GM12872 (cell line): Measurements from ENCODE around the gene ASPSCR1.

ENCODE experiments used
- TF ChIP-seq, protein P1 (sequence below): IDR thresholded peaks from 3 replicates; pipeline ENCODE4 v1.5.1; 2011; ENCODE audit warnings: low read depth, mild to moderate bottlenecking, low read length, moderate library complexity; ENCODE audit not compliant: insufficient read depth

ASPSCR1 gene

DNA sequence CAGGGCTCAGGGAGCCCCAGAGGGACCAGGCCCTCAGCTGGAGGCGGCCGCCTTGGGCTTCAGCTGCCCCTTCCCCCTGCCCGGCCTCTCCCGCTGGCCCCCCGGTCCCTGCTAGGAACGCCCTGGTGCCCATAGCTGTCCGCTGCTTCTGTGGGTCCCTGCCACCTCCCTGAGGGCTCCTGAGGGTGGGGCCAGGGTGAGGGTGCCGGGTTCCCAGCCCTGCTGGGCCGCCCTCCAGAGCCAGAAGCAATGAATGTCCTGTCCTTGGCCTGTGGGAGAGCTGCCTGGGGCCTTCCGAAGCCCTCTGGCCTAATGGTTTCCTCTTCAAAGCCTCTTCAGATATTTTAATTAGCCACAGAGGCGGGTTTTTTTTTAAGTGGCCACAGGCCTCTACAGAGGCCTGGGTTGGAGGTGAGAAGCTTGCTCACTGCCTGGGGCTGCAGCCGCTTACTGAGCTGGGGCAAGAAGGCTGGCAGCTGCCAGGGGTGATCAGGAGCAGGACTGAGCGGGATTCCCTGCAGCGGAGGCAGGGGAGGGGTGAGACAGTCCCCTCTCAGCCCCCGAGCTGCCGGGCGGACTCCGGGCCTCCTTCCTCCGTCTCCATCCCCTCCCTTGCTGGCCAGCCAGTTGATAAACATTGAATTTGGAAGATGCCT is 35.3 kb downstream of the ASPSCR1 start:
- TF ChIP-seq, protein P1, sequence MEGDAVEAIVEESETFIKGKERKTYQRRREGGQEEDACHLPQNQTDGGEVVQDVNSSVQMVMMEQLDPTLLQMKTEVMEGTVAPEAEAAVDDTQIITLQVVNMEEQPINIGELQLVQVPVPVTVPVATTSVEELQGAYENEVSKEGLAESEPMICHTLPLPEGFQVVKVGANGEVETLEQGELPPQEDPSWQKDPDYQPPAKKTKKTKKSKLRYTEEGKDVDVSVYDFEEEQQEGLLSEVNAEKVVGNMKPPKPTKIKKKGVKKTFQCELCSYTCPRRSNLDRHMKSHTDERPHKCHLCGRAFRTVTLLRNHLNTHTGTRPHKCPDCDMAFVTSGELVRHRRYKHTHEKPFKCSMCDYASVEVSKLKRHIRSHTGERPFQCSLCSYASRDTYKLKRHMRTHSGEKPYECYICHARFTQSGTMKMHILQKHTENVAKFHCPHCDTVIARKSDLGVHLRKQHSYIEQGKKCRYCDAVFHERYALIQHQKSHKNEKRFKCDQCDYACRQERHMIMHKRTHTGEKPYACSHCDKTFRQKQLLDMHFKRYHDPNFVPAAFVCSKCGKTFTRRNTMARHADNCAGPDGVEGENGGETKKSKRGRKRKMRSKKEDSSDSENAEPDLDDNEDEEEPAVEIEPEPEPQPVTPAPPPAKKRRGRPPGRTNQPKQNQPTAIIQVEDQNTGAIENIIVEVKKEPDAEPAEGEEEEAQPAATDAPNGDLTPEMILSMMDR, result no peak

DNA sequence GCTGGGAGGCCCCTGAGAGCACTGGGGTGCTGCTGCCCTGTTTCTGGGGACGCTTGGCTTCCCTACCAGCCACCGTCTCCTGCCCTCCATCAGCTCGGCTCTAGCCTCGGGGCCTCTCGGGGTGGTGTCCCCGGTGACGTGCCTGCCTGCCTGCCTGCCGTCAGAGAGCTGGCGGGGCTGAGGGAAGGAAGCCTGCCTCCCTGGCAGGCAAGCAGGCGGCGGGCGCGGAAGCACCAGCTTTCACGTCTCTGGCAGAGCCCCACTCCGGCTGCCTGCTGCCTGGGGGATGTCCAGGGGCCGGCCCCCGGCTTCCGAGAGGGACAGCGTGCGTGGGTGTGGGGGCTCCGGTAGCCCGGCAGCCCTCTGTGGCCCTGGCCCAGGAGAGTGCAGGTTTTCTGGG is 35.9 kb downstream of the ASPSCR1 start:
- TF ChIP-seq, protein P1, result no peak

DNA sequence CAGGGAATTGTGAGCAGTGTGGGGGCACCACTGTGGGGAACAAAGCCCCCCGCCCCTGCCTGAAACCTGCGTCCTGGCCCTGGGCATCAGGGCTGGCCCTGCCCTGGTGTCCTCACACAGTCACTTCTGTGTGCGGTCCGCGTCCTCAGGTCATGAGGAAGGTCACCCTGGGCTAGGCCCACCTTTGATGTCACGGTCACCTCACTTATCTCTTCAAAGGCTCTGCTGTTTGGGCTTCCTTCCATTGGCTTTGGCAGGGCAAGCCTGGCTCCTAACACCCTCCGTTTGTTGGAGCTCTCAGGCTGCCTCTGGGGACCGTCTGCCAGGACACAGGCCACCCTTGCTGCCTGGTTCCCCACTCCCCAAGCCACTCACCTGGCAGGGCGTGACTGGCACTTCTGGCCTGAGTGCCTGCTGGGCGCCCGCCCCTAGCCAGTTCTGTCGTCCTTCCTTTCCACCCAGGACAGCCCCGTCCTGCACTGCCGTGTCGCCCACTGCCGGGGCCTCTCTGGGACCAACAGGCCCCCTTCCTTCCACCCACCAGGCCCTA is 36.4 kb downstream of the ASPSCR1 start:
- TF ChIP-seq, protein P1, result no peak

DNA sequence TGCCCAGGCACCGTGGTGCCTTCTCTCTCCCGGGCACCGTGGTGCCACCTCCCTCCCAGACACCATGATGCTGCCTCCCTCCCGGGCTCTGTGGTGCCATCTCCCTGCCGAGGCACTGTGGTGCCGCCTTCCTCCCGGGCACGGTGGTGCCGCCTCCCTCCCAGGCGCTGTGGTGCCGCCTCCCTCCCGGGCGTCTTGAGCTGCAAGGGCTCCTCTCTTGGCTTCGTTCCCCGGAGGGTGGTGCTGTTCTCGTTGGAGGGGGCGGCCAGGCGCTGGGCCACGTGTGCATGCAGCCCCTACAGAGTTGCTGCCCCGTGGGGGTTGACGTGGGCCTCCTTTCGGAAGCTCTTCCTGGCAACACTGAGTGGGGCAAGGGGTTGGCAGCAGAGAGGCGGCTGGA is 37.0 kb downstream of the ASPSCR1 start:
- TF ChIP-seq, protein P1, result no peak

DNA sequence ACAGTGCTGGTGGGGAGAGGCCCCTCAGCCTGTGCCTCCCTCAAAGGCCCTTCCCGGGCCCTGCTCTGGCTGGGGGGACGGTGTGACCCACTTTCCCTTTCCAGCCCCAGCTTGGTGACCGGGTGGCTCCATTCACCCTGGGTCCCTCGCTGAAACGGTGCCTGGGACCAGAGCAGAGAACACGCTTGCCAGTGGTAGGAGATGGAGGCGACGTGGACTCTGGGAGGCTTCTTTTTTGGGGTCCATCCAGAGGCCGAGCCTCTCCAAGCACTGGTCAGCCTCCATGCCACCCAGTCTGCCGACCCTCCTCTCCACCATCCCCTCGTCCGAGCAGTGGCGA is 37.5 kb downstream of the ASPSCR1 start:
- TF ChIP-seq, protein P1, result no peak

DNA sequence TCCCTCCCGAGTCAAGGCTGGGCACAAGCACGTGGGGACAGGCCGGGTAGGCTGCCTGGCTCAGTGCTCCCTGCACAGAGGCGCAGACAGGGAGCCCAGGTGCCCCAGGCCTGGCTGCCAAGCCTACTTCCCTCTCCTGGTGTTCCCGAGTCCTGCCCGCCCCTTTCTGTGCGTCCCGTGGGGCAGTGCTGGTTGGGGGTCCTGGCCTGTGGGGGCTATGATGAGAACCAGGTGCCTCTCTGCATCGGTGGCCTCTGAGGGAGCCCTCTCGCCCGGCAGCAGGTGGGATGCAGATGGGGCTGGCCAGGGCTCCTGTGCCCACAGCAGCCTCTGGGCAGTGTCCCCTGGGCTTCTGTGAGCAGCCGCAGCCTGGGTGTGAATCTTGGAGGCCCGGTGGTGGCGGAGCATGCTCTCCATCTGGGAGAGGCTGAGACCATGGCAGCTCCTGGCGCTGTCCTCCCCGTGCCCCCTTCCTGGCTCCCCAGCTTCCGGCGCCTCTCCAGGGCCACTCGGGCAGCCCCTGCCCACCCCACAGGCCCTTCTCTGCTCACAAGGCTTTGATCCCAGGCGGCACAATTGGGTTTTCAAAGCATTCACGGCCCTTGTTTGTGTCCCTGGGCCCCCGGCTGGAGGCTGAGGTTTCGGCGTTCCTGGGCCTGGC is 38.0 kb downstream of the ASPSCR1 start:
- TF ChIP-seq, protein P1, result no peak

DNA sequence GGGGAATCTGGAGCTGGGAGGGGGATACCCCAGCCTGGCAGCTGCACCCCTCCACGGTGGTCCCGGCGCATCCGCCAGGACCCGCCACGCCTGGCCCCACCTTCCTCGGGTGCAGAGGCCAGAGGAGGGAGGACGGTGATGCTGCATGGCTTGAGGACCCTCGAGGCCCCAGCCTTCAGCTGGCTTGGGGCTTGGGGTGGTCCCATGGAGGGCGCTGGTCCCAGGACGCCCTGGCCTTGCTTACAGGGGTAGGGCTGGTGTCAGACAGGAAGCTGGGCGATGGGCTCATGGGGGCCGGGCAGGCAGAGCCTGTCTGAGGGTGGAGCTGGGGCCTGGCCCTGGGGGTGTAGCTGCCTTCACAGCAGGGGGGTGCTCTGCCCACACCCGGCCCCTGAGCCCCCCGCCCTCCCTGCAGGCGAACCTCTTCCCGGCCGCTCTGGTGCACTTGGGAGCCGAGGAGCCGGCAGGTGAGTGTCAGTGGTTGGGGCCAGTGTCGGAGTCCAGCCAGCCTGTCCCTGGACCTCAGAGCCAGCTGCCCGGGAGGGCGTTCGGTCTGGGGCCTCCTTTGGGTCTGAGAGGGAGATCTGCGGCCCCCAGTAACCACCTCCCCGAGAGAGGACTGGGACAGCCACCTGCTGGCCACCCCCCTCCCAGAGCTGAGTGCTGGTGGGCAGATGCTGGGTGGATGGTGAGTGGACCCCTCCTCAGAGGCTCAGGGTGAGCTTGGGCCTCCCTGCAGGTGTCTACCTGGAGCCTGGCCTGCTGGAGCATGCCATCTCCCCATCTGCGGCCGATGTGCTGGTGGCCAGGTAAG is 38.8 kb downstream of the ASPSCR1 start:
- TF ChIP-seq, protein P1, result no peak
